22Rv1 (cell line): Measurements from ENCODE around the gene C2orf72.

Experiments
- ZFX ChIP-seq: fragments of 450-650 bp; IDR thresholded peaks from 2 replicates; pipeline ENCODE4 v1.6.1; 2017; ENCODE audit warnings: antibody characterized with exemption, borderline replicate concordance
- TF ChIP-seq, protein P1 (sequence below): fragments of 450-650 bp; IDR thresholded peaks from 2 replicates; pipeline ENCODE4 v1.5.1; 2017; ENCODE audit warnings: mild to moderate bottlenecking

DNA sequence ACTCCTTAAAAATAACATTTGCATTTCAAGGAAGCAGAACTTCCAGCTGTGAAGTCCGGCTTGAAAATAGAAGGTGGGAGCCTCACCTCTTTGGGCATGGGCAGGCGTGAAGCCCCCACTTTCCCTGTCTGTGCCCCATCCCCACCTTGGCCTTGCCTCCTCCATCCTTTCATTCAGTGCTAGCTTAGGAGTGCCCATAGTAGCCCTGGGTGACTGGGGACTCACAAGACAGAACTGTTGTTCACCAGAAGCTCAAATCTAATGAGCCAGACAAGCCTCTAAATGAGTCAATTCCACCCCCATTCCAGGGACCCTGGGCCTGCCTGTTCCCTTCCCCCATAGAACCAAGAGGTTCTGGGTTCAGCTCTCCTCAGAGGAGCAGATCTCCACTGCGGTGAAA lies 21.4 kb upstream of the C2orf72 start:
- TF ChIP-seq, protein P1, sequence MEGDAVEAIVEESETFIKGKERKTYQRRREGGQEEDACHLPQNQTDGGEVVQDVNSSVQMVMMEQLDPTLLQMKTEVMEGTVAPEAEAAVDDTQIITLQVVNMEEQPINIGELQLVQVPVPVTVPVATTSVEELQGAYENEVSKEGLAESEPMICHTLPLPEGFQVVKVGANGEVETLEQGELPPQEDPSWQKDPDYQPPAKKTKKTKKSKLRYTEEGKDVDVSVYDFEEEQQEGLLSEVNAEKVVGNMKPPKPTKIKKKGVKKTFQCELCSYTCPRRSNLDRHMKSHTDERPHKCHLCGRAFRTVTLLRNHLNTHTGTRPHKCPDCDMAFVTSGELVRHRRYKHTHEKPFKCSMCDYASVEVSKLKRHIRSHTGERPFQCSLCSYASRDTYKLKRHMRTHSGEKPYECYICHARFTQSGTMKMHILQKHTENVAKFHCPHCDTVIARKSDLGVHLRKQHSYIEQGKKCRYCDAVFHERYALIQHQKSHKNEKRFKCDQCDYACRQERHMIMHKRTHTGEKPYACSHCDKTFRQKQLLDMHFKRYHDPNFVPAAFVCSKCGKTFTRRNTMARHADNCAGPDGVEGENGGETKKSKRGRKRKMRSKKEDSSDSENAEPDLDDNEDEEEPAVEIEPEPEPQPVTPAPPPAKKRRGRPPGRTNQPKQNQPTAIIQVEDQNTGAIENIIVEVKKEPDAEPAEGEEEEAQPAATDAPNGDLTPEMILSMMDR: no peak
- no peak for TF ChIP-seq ZFX
